CD4-positive, alpha-beta T cell treated with Interleukin-1 beta for 1 hour (primary cell): ENCODE measurements around the gene MAST1.
"Not testable (repeated sequence)": the region's sequence is repeated elsewhere in the genome, so short reads cannot be mapped to it uniquely, and the experiment has no call there.

Source experiments
- DNase-seq, 2 donors: peaks; one replicate each; pipeline ENCODE4 v3.0.0-alpha.2; 2020 to 2022

MAST1 gene

DNA sequence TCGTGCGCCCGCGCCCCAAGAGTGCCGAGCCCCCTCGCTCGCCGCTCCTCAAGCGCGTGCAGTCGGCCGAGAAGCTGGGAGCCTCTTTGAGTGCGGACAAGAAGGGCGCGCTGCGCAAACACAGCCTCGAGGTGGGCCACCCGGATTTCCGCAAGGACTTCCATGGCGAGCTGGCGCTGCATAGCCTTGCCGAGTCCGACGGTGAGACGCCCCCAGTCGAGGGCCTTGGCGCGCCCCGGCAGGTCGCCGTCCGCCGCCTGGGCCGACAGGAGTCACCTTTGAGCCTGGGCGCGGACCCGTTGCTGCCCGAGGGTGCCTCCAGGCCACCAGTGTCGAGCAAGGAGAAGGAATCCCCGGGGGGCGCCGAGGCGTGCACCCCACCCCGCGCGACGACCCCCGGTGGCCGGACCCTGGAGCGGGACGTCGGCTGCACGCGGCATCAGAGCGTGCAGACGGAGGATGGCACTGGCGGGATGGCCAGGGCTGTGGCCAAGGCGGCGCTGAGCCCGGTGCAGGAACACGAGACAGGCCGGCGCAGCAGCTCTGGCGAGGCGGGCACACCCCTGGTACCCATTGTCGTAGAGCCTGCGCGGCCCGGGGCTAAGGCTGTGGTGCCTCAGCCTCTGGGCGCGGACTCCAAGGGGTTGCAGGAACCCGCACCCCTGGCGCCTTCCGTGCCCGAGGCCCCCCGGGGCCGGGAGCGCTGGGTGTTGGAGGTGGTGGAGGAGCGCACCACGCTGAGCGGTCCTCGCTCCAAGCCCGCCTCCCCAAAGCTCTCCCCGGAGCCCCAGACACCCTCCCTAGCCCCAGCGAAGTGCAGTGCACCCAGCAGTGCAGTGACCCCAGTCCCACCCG, 35.8 kb downstream of the MAST1 start:
- no peak for DNase-seq

GRCh38 chr19:12875086-12875485, 36.8 kb downstream of the MAST1 start:
- DNase-seq = no peak

GRCh38 chr19:12880551-12881171, 42.3 kb downstream of the MAST1 start:
- DNase-seq = no peak

DNA sequence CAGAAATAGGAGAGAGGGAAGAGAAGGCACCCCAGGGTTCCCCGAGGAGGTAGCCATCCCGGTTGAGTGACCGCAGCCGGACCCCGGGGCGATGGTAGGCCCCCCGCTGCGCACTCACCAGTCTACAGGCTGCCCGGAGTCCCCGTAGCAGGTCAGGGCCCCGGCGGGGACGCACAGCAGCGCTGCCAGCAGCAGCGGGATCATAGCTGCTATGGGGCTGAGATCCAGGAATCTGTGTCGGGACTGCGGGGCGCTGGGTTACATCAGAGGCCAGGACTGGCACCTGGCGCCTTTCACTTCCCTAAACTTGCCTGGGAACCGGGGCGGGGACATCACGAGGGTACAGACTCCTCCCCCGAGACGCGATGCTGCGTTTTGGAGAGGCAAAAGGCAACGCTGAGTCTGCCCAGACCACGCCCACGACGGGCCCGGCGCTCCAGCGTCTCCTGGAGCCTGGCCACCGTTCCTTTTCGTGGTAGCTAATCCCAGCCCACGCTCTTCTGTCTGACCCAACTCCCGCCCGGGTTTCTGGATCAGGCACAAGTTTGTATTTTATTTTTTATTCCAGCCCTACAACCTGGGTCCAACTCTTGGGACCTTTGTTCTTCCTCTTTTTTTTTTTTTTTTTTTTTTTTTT, 43.0 kb downstream of the MAST1 start, which contains the start of gene DNASE2:
DNASE2 (minus strand) TSS at position 278 of the 637 bp plus-strand sequence; CDS start at position 204, 74 bp downstream.
- peak; percentile 88 to 93 for DNase-seq

DNA sequence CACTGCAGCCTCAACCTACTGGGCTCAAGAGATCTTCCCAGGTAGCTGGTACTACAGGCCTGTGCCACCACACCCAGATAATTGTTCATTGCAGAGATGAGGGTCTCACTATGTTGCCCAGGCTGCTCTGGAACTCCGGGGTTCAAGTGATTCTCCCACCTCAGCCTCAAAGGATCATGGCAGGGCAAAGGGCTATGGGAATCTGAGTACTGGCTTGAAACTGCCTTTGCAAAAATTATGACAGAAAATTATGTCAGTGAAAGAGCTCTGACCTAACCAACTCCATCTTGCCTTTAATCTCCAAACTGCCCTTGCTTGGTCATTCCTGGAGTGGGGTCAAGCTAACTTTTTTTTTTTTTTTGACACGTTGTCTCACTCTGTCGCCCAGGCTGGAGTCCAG, 44.3 kb downstream of the MAST1 start:
- no peak for DNase-seq

DNA sequence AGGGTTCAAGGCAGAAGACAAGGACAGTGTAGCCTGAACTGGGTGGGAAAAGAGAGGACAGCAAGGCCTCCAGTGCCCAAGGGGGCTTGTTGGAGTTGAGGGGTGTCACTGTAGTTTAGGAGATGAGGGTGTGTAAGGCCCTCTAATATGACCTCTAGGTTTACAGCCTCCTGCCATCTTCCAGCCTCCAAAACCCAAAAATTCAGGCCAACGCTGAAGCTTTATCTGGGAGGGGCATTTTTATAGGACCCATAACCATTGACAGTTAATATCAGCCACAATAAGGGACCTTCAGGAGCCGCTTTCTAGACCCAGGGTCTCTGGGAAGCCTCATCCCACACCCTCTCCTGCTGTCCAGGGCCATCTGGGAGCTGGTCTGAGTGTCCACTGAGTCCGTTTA, 45.9 kb downstream of the MAST1 start:
- DNase-seq = no peak

GRCh38 chr19:12884627-12884925, 46.3 kb downstream of the MAST1 start:
- DNase-seq = no peak

GRCh38 chr19:12884926-12885748, 46.8 kb downstream of the MAST1 start:
- peak; percentile 91 for DNase-seq

DNA sequence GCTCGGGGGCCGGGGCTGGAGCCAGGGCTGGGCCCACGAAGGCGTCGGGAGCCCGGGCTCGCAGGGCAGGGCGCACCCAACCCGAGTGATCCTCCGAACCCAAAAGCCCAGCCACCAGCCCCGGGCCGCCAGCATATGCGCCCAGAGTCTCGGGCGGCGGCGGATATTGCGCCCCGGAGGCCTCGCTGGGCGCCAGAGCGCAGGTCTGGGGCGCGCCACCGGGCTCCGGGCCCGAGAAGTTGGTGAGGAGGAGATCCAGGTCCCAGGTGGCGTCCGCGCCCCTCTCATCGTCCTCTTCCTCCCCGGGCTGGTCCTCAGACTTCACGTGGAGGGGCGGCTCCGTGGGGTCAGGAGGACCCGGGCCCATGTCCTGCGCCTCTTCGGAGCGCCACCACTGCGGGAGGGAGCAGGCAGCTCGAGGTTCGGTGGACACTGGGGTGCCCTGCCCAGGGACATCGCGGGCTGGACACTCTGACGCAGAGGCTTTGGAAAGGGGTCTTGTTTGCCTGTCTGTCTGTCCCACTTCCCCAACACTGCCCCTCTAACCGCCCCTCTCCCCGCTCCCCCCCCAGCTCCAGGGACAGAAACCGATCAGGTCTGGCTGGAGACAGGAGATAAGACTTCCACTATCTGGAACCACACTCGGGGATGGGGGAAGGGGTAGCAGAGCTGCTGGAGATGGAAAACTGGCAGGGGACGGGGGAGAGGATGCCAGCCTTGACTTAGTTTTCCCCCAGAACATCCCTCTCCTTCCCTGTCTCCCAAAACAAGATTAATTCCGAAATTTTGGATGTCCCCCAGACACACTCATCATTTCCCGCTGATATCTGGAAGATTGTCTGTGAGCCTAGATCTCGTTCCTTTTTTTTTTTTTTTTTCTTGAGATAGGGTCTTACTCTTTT, 47.7 kb downstream of the MAST1 start:
- no peak for DNase-seq

- DNase-seq = no peak
Observed at GRCh38 chr19:12886651-12886968, 48.3 kb downstream of the MAST1 start.

DNA sequence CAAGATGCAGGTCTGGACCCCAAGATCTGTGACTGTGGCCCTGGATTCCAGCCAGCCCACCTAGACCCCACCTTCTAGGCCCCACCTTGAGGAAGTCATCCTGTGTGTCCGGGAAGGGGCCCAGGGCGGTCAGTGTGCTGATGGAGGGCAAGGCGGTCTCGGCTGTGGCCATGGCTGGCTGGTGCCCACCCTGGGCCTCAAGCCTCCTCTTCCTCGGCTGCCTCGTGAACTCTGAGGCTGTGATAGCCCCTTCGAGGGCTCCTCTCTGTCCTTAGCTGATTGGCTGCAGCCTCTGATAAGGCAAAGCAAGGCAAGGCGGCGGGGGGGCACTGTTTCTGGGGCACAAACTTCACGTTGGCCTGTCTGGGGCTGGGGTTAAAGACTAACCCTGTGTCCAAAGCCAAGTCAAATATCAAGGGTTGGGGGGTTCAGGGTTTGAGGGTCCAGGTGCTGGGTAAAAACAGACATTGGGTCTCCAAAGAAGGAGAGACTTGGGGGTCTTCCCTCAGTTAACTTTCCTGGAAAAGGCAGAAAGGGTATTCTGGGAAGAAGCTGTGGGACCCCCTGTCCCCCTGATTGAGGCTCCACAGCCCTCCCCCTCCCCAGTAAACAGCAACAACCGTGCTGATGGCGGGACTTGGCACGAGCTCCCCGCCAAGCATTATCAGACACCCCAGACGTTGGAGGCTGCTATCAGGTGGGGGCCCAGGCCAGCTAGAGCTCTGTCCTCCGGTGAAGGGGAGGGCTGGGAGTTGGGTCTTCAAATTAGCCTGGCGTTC, 48.8 kb downstream of the MAST1 start, which contains the start of gene KLF1:
KLF1 (minus strand) TSS at position 233 of the 779 bp plus-strand sequence; CDS start at position 172, 61 bp downstream.
- DNase-seq = no peak

GRCh38 chr19:12888006-12888603, 49.8 kb downstream of the MAST1 start:
- no peak for DNase-seq

DNA sequence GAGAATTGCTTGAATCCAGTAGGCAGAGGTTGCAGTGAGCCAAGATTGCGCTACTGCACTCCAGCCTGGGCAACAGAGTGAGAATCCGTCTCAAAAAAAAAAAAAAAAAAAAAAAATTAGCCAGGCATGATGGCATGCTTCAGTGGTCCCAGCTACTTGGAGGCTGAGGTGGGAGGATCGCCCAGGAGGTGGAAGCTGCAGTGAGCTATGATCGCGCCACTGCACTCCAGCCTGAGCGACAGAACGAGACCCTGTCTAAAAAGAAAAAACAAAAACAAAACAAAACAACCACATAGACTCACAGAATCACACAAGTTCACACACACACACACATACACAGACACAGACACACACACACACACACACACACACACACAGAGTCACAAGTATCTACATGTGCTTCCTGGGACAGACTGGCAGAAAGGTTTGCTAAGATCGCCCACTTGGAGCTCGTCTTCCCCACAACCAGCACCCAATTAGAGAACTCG, 52.0 kb downstream of the MAST1 start:
- not testable (repeated sequence) for DNase-seq

DNA sequence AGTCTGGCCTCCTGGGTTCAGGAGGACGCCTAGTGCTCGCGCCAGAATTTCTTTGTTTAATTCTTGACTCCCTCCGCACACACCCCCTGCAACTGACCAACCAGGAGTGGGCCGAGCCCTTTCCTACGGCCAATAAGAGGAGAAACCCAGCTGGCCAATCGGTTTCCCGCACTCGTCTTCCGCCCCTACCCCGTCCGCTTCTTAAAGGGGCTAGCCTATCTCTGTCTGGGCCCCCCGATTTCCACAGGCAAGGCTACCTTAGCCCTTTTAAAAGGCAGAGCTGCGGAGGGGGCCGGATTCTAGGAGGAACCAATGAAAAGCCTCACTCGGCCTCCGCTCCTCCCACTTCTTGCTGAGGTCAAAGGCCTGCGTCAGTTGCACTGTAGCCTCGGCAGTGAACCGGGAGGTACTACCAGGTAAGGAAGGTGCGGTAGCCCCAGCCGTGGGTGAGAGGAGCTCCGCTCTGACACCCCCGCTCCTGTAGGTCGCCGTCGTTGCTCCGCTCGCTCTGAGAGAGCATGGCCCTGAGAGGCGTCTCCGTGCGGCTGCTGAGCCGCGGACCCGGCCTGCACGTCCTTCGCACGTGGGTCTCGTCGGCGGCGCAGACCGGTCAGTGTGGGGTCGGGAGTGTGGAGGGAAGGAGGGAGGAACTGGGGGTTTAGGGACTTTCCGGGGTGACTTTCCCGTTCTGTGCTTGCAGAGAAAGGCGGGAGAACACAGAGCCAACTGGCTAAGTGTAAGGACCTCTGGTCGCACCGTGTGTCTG, 52.7 kb downstream of the MAST1 start, which contains the start of gene GCDH:
GCDH (plus strand) TSS at position 374 of the 766 bp plus-strand sequence; CDS start at position 519, 145 bp downstream.
- DNase-seq = peak; percentile 98

GRCh38 chr19:12891553-12892021, 53.3 kb downstream of the MAST1 start:
- DNase-seq = no peak

- DNase-seq = no peak
Observed at GRCh38 chr19:12893582-12893981, 55.3 kb downstream of the MAST1 start.

DNA sequence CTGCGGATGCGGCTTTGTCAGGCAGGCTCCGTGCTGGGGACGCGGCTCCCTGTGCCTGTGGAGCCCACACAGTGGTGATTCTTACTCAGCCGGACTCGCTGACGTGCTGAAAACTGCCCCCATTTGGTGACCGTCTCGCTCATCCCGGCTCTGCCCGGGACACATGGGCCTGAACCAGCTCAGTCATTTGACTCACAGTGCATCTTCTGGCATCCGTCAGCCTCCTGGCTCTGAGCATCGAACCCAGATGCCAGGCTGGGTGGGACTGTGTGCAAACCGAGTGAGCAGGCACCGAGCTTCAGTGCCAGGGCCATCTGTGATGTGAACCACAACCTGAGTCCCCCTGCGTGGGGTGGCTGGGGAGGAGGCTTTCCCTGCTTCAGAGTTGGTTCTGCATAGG, 58.1 kb downstream of the MAST1 start:
- DNase-seq = no peak

GRCh38 chr19:12899891-12900518, 61.7 kb downstream of the MAST1 start:
- DNase-seq = no peak

DNA sequence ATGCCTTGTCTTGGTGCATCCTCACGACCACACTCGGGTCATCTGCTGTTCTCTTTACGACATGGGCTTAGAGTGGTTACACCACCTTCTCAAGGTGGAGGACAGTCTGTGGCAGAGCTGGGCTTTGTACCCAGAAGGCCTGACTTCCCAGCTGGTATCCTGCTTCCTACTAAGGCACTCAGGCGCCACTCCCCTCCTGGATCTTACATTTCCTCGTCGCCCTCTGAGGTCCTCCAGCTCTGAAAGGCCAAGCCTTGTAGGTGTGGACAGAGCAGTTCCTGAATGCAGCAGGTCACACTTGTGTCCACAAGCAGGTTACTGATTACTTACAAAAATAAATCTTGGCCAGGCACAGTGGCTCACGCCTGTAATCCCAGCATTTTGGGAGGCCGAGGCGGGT, 68.9 kb downstream of the MAST1 start:
- DNase-seq = no peak
